Uterus (tissue), 4 donors: ENCODE results near the gene ZNF341. TPM values are rescaled to one million over a fixed set of nuclear protein-coding genes. Genes with fewer than 3 reads are reported as not detected.
A peak's percentile ranks its signal among the peaks of the same experiment; 100 is the strongest.

Experiments used
- DNase-seq, 2 donors: peaks; one replicate each; pipeline ENCODE4 v3.0.0-alpha.2; 2019 to 2020
- H3K27ac ChIP-seq, 2 donors: fragments of 200-600 bp; sonication (generic); 1 replicate in 1 of 2; 2 replicates in 1 of 2; pipeline ENCODE4 v1.5.1; 2016 to 2018
- H3K27me3 ChIP-seq, 2 donors: fragments of 200-600 bp; sonication (generic); one replicate each; pipeline ENCODE4 v1.5.1; 2018 to 2019; ENCODE audit warnings: control low read depth in 1 of 2
- H3K36me3 ChIP-seq, 2 donors: fragments of 200-600 bp; sonication (generic); one replicate each; pipeline ENCODE4 v1.5.1; 2019; ENCODE audit warnings: control low read depth in 1 of 2
- H3K4me1 ChIP-seq, 2 donors: fragments of 200-600 bp; sonication (generic); one replicate each; pipeline ENCODE4 v1.5.1; 2018 to 2019; ENCODE audit warnings: control low read depth in 1 of 2
- H3K4me3 ChIP-seq, 2 donors: fragments of 200-600 bp; sonication (generic); 1 replicate in 1 of 2; 2 replicates in 1 of 2; pipeline ENCODE4 v1.5.1; 2018 to 2019; ENCODE audit warnings: mild to moderate bottlenecking in 1 of 2
- H3K9me3 ChIP-seq, 2 donors: fragments of 200-600 bp; sonication (generic); one replicate each; pipeline ENCODE4 v1.5.1; 2019; ENCODE audit warnings: control low read depth in 1 of 2
- CTCF ChIP-seq, 4 experiments: fragments of 200-600 bp in 2 of 4; fragments of 450-650 bp in 2 of 4; sonication (generic) in 2 of 4; IDR thresholded peaks; one replicate each; pipeline ENCODE4 v1.5.1; 2016 to 2019; ENCODE audit warnings: antibody characterized with exemption in 4 of 4, mild to moderate bottlenecking in 2 of 4, moderate library complexity in 1 of 4
- POLR2A ChIP-seq, 2 donors: fragments of 450-650 bp; IDR thresholded peaks; one replicate each; pipeline ENCODE4 v1.6.1; 2016; ENCODE audit warnings: antibody characterized with exemption in 2 of 2, mild to moderate bottlenecking in 1 of 2, moderate library complexity in 1 of 2
- intact Hi-C: fragments of 100-400 bp; cut with DNase I; formaldehyde crosslinking; loops from one replicate; pipeline ENCODE4 v1.15.1; 2023; ENCODE audit warnings: low total_unique reads
- total RNA-seq, 4 donors: library from RNA; depleted of rRNA in 3 of 4; stranded (reverse); fragments of >200 nt in 3 of 4; gene quantifications; one replicate each; pipeline versions ENCODE4 v1.1.0 to v1.2.4, GENCODE V29; 2014 to 2023
- donor health status: DM: yes; HTN: yes; CAD: no.

The ZNF341 gene
- 1 to 10 TPM; 1.2 to 3.3 (median 2.7) TPM for total RNA-seq

GRCh38 chr20:33731693-33732165, at the start of gene ZNF341:
TSS of gene ZNF341 (plus strand) at chr20:33731996. CDS start at chr20:33732022, 26 bp downstream.
- Histone ChIP-seq H3K27me3 (no peaks in the 10 kb centered on the region), H3K4me3 (peak within 1 kb of the TSS; percentile 38 to 54), H3K27ac (peak within 1 kb of the TSS; percentile 82 to 87), H3K9me3 (peaks cover 0 to 6% of the 10 kb centered on the region in 2 donors), H3K4me1 (no peaks in the 10 kb centered on the region), H3K36me3 (no peaks in the 10 kb centered on the region)
- TF ChIP-seq POLR2A (IDR thresholded peaks at IDR 0.05) (peak in 1 of 2 donors; percentile 52), CTCF (IDR thresholded peaks at IDR 0.05) (peak; percentile 67 to 90 (median 83))
- intact Hi-C loops: no loop called here
- peak; percentile 87 to 90 for DNase-seq

GRCh38 chr20:33684533-33685327, 47.1 kb upstream of the ZNF341 start:
- peaks cover 0 to 8% of the 10 kb centered on the region in 2 donors for H3K4me1 ChIP-seq
- no peaks in the 10 kb centered on the region for H3K9me3 ChIP-seq
- H3K27me3 ChIP-seq: no peaks in the 10 kb centered on the region
- no peak overlapping the region for H3K4me3 ChIP-seq
- intact Hi-C loops: no loop called here
- H3K36me3 ChIP-seq: no peaks in the 10 kb centered on the region
- no peak for TF ChIP-seq CTCF (IDR thresholded peaks at IDR 0.05)
- TF ChIP-seq POLR2A (IDR thresholded peaks at IDR 0.05): no peak
- DNase-seq: peak in 1 of 2 donors; percentile 25
- H3K27ac ChIP-seq: no peak overlapping the region

- Histone ChIP-seq H3K27me3 (no peaks in the 10 kb centered on the region), H3K36me3 (no peaks in the 10 kb centered on the region), H3K4me3 (peak overlapping the region; percentile 13 to 34), H3K27ac (no peak overlapping the region), H3K9me3 (no peaks in the 10 kb centered on the region), H3K4me1 (peaks cover 0 to 8% of the 10 kb centered on the region in 2 donors)
- intact Hi-C loops: no loop called here
- peak in 1 of 2 donors; percentile 16 for DNase-seq
- TF ChIP-seq CTCF (IDR thresholded peaks at IDR 0.05): no peak
- no peak for TF ChIP-seq POLR2A (IDR thresholded peaks at IDR 0.05)
These were observed 46.3 kb upstream of the ZNF341 start for GRCh38 chr20:33685328-33686099.

GRCh38 chr20:33686100-33686983, 45.5 kb upstream of the ZNF341 start, which contains the start of gene E2F1:
TSS of gene E2F1 (minus strand) at chr20:33686385. CDS start at chr20:33686264, 121 bp downstream.
- no peak for TF ChIP-seq POLR2A (IDR thresholded peaks at IDR 0.05)
- peak; percentile 50 to 67 (median 60) for TF ChIP-seq CTCF (IDR thresholded peaks at IDR 0.05)
- H3K27ac ChIP-seq: peak within 1 kb of the TSS; percentile 42 to 71

More at GRCh38 chr20:33686100-33686983, 45.5 kb upstream of the ZNF341 start, which contains the start of gene E2F1:
- Histone ChIP-seq H3K27me3 (no peaks in the 10 kb centered on the region), H3K36me3 (no peaks in the 10 kb centered on the region), H3K4me1 (peaks cover 0 to 8% of the 10 kb centered on the region in 2 donors), H3K9me3 (no peaks in the 10 kb centered on the region), H3K4me3 (peak within 1 kb of the TSS; percentile 13 to 34)
- peak; percentile 92 to 96 for DNase-seq
- intact Hi-C loops: no loop called here
